GM21737 (cell line): ENCODE results near the gene C6orf62.
"Not testable (repeated sequence)": the region's sequence is repeated elsewhere in the genome, so short reads cannot be mapped to it uniquely, and the experiment has no call there.

Experiments used
- ATAC-seq: cut with Tn5 transposase; IDR thresholded peaks from one replicate; pipeline ENCODE4 v1.9.1; 2021; ENCODE audit warnings: mild to moderate bottlenecking, moderate library complexity; ENCODE audit not compliant: unreplicated experiment

Gene C6orf62

GRCh38 chr6:24668997-24669361 lies 50.0 kb downstream of the C6orf62 start:
- no peak for ATAC-seq

GRCh38 chr6:24668066-24668996 lies 50.6 kb downstream of the C6orf62 start:
- not testable (repeated sequence) for ATAC-seq

- ATAC-seq = peak; percentile 1
These were observed 51.6 kb downstream of the C6orf62 start for GRCh38 chr6:24667378-24667803.

GRCh38 chr6:24666641-24667377 lies 52.1 kb downstream of the C6orf62 start, which contains the start of the genes ACOT13 and TDP2:
Gene ACOT13 (plus strand): TSS chr6:24667077. CDS start chr6:24667264, 187 bp downstream.
Gene TDP2 (minus strand): TSS chr6:24666899. CDS start chr6:24666862, 37 bp downstream.
- ATAC-seq = peak; percentile 96

- peak; percentile 29 for ATAC-seq
These were observed 52.8 kb downstream of the C6orf62 start for GRCh38 chr6:24666097-24666640.

- no peak for ATAC-seq
These were observed 54.6 kb downstream of the C6orf62 start for GRCh38 chr6:24664046-24664987.

GRCh38 chr6:24663189-24663588 lies 55.8 kb downstream of the C6orf62 start:
- ATAC-seq = no peak

GRCh38 chr6:24662236-24662635 lies 56.7 kb downstream of the C6orf62 start:
- no peak for ATAC-seq

- ATAC-seq = not testable (repeated sequence)
These were observed 57.2 kb downstream of the C6orf62 start for GRCh38 chr6:24661759-24662158.

GRCh38 chr6:24660105-24660504 lies 58.8 kb downstream of the C6orf62 start:
- no peak for ATAC-seq

- ATAC-seq = no peak
These were observed 59.4 kb downstream of the C6orf62 start for GRCh38 chr6:24659561-24659960.

- no peak for ATAC-seq
These were observed 60.1 kb downstream of the C6orf62 start for GRCh38 chr6:24658573-24659560.

- ATAC-seq = no peak
These were observed 63.7 kb downstream of the C6orf62 start for GRCh38 chr6:24655215-24655614.
